PFSK-1 (cell line): ENCODE results near the gene PSMA6.

Experiments
- FOXP2 ChIP-seq: optimal IDR thresholded peaks from 2 replicates; pipeline ENCODE3; 2011; ENCODE audit warnings: borderline replicate concordance, control low read depth, inconsistent platforms; ENCODE audit not compliant: insufficient read depth; ENCODE audit errors: extremely low read length, extremely low read depth
- POLR2AphosphoS5 ChIP-seq: IDR thresholded peaks from 2 replicates; pipeline ENCODE4 v1.6.1; 2012; ENCODE audit warnings: low read depth, mild to moderate bottlenecking, control low read depth, low read length, moderate library complexity
- REST ChIP-seq, 2 experiments: IDR thresholded peaks; 2 replicates each; pipeline versions ENCODE4 v1.6.1 to v1.8.0; 2011 to 2012; ENCODE audit warnings: low read depth in 2 of 2, low read length in 2 of 2, control low read depth in 1 of 2, inconsistent platforms in 1 of 2, mild to moderate bottlenecking in 1 of 2, moderate library complexity in 1 of 2; ENCODE audit not compliant: insufficient read depth in 1 of 2
- TAF1 ChIP-seq: IDR thresholded peaks from 2 replicates; pipeline ENCODE4 v1.6.1; 2012; ENCODE audit warnings: low read length, control low read depth, borderline replicate concordance; ENCODE audit not compliant: insufficient read depth

- no peak for TF ChIP-seq REST (IDR thresholded peaks at IDR 0.05; ENCODE audit: insufficient read depth in 1 of 2, low read depth in 2 of 2, low read length in 2 of 2)
- no peak for TF ChIP-seq FOXP2
- no peak for TF ChIP-seq POLR2AphosphoS5
- no peak for TF ChIP-seq TAF1
Measured at GRCh38 chr14:35277179-35277578, 15.0 kb upstream of the PSMA6 start.
